Measurements from ENCODE around the gene ZIC5. TPM values are rescaled to one million over a fixed set of nuclear protein-coding genes. Genes with fewer than 3 reads are reported as not detected.

Gene ZIC5
- total RNA-seq, 1 experiment from 2014 or later: 1.5 TPM

DNA sequence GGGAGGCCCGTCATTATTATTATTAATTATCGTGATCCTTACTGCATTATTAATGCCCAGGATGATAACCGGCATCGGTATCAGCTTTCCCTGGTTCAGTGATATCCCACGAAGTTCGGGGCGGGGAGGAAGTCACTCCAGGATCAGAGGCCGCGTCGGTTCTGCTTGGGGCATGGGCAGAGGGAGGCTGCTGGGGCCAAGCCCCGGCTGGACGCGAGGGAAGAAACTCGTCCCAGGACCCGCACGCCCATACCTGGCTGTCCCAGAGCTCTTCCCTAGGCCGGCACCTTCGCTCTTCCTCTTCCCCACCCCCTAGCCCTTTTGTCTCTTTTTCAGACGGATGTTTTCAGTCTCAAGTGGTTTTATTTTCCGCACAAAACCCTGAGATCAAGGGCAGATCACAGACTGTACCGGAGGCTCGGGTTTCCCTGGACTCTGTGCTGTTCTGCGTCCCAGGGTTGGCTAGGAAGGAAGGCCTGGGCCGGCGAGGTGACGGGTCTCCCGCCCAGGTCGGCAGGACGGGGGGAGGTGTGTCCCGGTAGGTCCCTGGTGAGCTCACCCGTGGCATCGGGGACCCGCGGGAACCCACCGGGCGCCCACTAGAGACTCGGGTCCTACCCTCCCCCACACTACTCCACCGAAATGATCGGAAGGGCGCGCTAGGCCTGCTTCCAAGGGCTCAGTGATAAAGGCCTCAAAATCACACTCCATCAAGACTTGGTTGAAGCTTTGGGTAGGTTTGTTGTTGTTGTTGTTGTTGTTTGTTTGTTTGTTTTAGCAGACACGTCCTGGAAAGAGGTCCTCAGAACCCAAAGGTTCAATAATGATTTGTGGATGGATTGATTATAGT lies 17.9 kb upstream of the ZIC5 start:
- in situ Hi-C loops (cut with HindIII; ENCODE audit: low pct_unique_long_range_greater_than_20kb, low sequenced_read_pairs): no loop called here

GRCh38 chr13:99988529-99989275 lies 17.1 kb upstream of the ZIC5 start:
- in situ Hi-C loops (cut with HindIII; ENCODE audit: low pct_unique_long_range_greater_than_20kb, low sequenced_read_pairs): no loop called here
- DNase-seq (ENCODE audit: low read depth): no peak

More for the DNA sequence above, 17.9 kb upstream of the ZIC5 start:
- no peak for DNase-seq (ENCODE audit: low read depth)

DNA sequence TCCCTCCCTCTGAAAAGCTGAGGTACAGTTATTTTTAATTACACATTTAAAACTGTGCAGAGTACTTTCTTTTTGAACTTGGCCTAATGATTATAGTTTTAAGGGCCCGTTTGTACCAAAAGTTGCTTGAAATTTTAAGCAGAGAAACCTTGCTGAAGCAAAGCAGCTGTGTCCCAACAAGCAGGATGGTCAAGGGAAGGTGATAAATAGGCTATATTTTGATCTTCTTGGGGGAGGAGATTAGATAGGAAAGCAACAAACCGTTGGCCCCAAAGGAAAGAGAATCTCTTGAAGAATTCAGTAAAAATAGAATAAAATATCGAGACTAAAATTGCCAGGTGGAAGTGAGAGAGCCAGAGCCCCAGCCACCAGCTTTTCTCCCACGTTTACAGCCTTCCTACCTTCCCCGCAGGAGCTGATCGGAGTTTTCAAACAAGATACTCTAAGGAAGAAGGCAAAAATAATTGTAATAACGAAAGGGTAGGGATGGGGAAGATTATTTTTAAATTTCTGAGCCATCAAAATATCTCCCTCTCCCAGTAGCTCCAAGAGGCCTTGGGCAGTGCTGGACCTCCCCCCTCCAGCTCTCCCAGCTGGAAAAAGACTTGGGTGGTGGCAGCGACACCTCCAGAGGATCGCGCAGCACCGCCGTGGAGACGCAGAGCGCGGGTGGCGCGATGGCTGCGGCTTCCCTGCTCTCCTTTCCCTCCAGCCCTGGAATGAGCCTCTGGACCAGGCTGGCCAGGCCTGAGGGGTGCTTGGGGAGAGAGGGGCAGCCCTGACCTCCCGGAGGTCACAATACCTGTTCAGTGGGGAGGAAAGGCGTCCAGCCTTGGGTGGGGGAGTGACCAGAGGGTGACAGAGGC lies 15.8 kb upstream of the ZIC5 start:
- no peak for DNase-seq (ENCODE audit: low read depth)
- in situ Hi-C loops (cut with HindIII; ENCODE audit: low pct_unique_long_range_greater_than_20kb, low sequenced_read_pairs): no loop called here

DNA sequence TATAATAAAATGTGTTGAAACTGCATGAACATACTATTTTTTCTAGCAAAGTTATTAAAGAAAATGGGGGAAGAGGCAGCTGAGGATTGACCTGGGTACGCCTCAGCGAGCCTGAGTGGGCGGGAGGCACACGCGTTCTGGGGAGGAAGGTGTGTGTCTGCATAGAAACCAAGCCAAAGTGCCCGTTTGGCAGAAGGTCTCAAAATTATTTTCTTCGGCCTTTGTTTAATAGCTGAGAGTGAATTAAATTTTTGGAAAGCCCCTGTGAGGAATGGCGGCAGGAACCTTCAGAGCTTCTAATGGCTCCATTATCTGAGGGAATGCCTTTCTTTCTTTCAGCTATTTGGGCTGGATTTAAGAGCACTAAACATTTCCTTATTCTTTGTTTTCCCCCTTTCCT lies 15.2 kb upstream of the ZIC5 start:
- DNase-seq (ENCODE audit: low read depth): no peak
- in situ Hi-C loops (cut with HindIII; ENCODE audit: low pct_unique_long_range_greater_than_20kb, low sequenced_read_pairs): no loop called here

- in situ Hi-C loops (cut with HindIII; ENCODE audit: low pct_unique_long_range_greater_than_20kb, low sequenced_read_pairs): no loop called here
- DNase-seq (ENCODE audit: low read depth): no peak
These were observed 14.4 kb upstream of the ZIC5 start for GRCh38 chr13:99985886-99986527.

DNA sequence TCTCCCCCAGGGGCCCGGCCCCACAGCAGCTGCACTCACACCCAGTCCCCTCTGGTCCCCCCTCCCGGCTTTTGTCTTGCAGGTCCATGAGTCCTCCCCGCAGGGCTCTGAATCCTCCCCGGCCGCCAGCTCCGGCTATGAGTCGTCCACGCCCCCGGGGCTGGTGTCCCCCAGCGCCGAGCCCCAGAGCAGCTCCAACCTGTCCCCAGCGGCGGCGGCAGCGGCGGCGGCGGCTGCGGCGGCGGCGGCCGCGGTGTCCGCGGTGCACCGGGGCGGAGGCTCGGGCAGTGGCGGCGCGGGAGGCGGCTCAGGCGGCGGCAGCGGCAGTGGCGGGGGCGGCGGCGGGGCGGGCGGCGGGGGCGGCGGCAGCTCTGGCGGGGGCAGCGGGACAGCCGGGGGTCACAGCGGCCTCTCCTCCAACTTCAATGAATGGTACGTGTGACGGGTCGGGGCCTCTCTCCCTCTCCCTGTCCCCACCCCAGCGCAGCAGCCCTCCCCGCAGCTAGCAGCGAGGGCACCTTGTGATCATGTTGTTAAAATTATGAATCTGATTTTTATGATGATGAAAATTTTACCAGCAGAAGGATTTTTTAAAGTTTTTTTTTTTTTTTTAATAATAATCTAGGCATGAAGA lies 13.8 kb upstream of the ZIC5 start:
- in situ Hi-C loops (cut with HindIII; ENCODE audit: low pct_unique_long_range_greater_than_20kb, low sequenced_read_pairs): no loop called here
- DNase-seq (ENCODE audit: low read depth): no peak

GRCh38 chr13:99984461-99985240 lies 13.1 kb upstream of the ZIC5 start:
- in situ Hi-C loops (cut with HindIII; ENCODE audit: low pct_unique_long_range_greater_than_20kb, low sequenced_read_pairs): no loop called here
- DNase-seq (ENCODE audit: low read depth): no peak

DNA sequence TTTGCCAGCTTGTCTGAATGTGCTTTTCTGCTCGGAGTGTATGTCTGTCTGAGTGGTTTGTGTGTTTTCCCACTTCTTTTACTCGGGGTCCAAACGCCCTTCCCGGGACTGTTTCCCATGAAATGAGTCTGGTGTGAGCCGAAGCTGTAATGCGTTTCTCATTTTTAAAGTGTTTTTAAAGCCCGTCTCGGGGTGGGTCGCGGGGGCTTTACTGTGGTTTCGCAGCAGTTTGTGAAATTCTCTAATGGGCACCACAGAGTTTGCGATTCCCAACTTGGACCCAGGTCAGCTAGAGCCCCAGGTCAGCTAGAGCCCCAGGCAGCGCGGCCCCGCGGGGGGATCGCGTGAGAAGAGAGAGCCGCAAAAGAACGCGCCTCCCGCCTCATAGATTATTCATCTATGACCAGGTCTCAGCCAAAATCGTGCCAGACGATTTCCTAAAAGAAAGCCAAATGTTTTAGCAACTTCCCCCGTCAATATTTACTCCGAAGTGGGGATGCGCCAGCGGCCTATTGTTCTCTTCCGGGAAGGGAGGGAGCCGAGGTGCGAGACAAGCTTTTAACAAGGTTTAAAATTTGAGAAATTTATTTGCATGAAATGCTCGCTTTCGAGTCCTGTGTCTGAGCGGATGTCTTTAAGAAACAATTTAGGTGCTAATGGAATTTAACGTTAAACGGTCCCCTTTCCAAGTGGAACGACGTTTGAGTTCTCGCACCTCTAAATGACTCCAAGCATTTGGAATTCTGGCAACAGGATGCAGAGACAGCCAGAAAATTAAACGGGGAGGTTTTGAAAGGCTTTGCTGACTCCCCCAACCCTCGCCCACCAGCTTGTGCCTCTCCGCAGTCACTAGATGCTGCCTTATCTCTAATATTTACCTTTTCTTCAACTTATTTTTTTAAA lies 12.2 kb upstream of the ZIC5 start:
- no peak for DNase-seq (ENCODE audit: low read depth)
- in situ Hi-C loops (cut with HindIII; ENCODE audit: low pct_unique_long_range_greater_than_20kb, low sequenced_read_pairs): no loop called here

DNA sequence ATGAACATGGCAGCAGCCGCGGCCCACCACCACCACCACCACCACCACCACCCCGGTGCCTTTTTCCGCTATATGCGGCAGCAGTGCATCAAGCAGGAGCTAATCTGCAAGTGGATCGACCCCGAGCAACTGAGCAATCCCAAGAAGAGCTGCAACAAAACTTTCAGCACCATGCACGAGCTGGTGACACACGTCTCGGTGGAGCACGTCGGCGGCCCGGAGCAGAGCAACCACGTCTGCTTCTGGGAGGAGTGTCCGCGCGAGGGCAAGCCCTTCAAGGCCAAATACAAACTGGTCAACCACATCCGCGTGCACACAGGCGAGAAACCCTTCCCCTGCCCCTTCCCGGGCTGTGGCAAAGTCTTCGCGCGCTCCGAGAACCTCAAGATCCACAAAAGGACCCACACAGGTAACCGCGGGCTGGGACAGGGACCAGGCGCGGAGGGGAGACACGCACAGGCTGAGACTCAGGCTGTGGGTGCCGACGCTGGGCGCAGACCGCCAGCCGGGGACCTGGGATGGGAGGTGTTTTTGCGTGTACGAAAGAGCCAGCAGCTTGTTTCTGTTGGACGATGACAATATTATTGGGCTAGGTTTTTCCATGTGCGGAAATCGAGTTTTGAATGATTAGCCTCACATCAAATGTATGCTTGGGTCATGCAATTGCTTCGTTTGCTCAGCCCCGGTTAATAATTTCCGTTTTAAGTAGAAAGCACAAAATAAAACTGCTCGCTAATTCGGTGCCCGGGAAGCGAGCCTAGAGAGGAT lies 11.3 kb upstream of the ZIC5 start:
- in situ Hi-C loops (cut with HindIII; ENCODE audit: low pct_unique_long_range_greater_than_20kb, low sequenced_read_pairs): no loop called here

GRCh38 chr13:99982036-99982730 lies 10.6 kb upstream of the ZIC5 start:
- in situ Hi-C loops (cut with HindIII; ENCODE audit: low pct_unique_long_range_greater_than_20kb, low sequenced_read_pairs): no loop called here
- no peak for DNase-seq (ENCODE audit: low read depth)

More for the DNA sequence above, 11.3 kb upstream of the ZIC5 start:
- no peak for DNase-seq (ENCODE audit: low read depth)

- in situ Hi-C loops (cut with HindIII; ENCODE audit: low pct_unique_long_range_greater_than_20kb, low sequenced_read_pairs): no loop called here
- DNase-seq (ENCODE audit: low read depth): no peak
These were observed 10.1 kb upstream of the ZIC5 start, which contains the start of gene ZIC2 for GRCh38 chr13:99981735-99982035. Gene ZIC2, plus strand, starts transcription at chr13:99981784. Its CDS starts 281 bp downstream, at chr13:99982065.

DNA sequence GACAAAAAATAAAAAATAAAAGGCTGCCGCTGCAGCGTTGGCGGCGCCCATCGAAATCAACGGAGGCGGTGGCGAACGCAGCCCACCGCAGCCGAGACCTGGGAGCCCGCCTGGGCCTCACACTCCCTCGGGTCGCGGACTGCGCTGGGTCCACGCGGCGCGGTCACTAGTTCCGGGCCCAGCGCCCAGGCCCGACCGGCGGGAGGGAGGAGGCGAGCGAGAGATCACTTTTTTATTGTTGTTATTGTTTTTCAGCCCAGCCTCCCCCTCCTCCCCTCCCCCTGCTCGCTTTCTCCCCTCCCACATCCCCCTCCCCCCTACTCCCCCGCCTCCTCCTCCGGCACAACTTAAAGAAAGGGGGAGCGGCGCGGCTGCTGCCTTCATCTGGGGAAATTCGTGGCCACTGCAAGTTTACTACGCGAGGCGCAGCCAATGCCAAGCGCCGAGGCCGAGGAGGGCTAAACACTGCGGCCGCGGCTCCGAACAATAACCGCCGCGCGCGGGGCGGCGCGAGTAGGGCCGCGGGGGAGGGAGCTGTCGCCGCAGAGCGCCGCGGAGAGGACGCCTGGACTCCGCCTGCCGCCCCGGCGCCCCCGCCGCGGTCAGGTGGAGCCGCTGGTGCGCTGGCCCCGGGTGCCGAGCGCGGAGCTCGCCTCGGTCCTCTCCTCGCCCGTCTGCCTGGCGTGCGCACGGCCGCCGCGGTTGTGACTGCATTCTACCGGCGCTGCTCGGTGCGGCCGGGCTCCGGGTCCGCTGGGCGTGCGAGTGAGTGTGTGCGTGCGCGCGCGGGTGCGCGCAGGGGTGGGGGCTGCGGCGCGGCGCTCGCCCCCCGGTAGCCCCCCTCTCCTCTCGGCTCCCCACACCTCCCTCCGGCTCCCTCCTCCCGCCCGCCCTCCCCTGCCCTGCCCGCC lies 9.5 kb upstream of the ZIC5 start:
- in situ Hi-C loops (cut with HindIII; ENCODE audit: low pct_unique_long_range_greater_than_20kb, low sequenced_read_pairs): no loop called here
- DNase-seq (ENCODE audit: low read depth): peak; percentile 82

DNA sequence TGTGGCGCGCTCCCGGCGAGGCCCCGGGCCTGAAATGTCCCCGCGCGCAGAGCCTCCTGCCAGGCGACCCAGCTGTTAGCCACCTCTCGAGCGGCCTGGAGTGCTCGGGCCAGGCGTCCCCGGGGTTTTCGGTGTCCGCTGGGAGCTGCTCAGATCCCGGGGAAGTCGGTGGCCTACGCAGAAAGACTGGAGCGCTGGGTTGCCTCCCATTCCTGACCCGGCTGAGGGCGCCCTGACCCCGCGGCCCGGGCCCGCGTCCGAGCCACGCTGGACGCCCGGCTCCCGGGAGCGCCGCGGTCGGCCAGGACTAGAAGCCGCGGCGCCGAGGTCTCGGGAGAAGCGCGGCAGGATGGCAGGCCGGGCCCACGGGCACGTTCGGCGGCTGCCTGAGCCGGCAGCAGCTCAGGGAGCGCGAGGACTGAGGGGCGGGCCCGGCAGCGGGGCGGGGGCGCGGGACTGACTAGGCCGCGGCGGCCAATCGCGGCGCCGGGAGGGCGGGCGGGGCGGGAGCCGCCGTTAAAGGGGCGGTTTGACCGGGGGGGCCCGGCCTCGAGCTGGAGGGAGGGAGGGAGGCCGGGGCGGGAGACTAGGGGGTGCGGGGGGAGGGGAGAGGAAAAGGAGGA lies 8.7 kb upstream of the ZIC5 start:
- DNase-seq (ENCODE audit: low read depth): peak; percentile 71

More for the DNA sequence above, 8.7 kb upstream of the ZIC5 start:
- in situ Hi-C loops (cut with HindIII; ENCODE audit: low pct_unique_long_range_greater_than_20kb, low sequenced_read_pairs): no loop called here
